Left ventricle myocardium inferior (tissue), 1 donor: Measurements from ENCODE around the gene TRIM29. TPM values are rescaled to one million over a fixed set of nuclear protein-coding genes. Genes with fewer than 3 reads are reported as not detected.

ENCODE experiments used
- DNase-seq: peaks from one replicate; pipeline ENCODE4 v3.0.0-alpha.2; 2020
- H3K27ac ChIP-seq: fragments of 200-600 bp; replicated peaks from 2 replicates; pipeline ENCODE4 v1.8.0; 2021
- H3K27me3 ChIP-seq: fragments of 200-600 bp; 2 replicates; pipeline ENCODE4 v1.8.0; 2021; ENCODE audit warnings: low read depth
- H3K36me3 ChIP-seq: fragments of 200-600 bp; 2 replicates; pipeline ENCODE4 v1.8.0; 2021
- H3K4me1 ChIP-seq: fragments of 200-600 bp; 2 replicates; pipeline ENCODE4 v1.8.0; 2021
- H3K4me3 ChIP-seq: fragments of 200-600 bp; 2 replicates; pipeline ENCODE4 v1.8.0; 2021; ENCODE audit warnings: mild to moderate bottlenecking, moderate library complexity
- H3K9me3 ChIP-seq: fragments of 200-600 bp; replicated peaks from 2 replicates; pipeline ENCODE4 v1.8.0; 2021
- intact Hi-C: fragments of 100-400 bp; cut with micrococcal nuclease; formaldehyde crosslinking; loops from one replicate; pipeline ENCODE4 v1.11.0; 2022
- total RNA-seq: library from RNA; stranded (reverse); fragmentation: NEBNext Ultra II Directional; extraction: Animal tissue kit (Norgen Biotek cat#: 25700); gene quantifications from one replicate; pipeline ENCODE4 v1.2.1, GENCODE V29; 2021
- TF ChIP-seq, protein P1 (sequence below): fragments of 200-600 bp; IDR thresholded peaks from 2 replicates; pipeline ENCODE4 v1.8.0; 2021; ENCODE audit warnings: antibody characterized with exemption, mild to moderate bottlenecking, borderline replicate concordance
- donor health status: DM: no; HTN: yes; CAD: no; lungs with severe emphysema.

Gene TRIM29
- total RNA-seq, 1 donor from 2014 or later, result not detected

DNA sequence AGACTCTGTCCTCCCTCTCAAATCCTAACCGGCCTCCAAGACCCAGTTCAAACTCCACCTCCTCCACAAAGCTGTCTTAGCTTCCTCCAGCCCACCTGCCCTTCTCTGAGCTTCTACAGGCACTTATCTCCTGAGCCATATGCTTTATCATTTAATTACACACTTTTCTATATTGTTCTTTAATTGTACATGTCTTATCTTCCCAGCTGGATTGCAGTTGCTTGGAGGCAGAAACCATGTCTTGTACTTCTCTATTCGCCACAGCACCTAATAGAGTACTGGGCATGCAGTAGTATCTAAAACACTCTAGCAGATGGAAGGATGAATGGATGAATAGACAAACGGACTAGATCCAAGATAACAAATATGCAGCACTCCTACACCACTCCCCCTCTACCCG is 11.3 kb downstream of the TRIM29 start:
- Histone ChIP-seq H3K4me3 (no peak overlapping the region), H3K27me3 (peaks cover 21% of the 10 kb centered on the region), H3K4me1 (no peaks in the 10 kb centered on the region), H3K36me3 (no peaks in the 10 kb centered on the region), H3K9me3 (no peaks in the 10 kb centered on the region), H3K27ac (no peak overlapping the region)
- intact Hi-C loops, result no loop called here
- TF ChIP-seq, protein P1, sequence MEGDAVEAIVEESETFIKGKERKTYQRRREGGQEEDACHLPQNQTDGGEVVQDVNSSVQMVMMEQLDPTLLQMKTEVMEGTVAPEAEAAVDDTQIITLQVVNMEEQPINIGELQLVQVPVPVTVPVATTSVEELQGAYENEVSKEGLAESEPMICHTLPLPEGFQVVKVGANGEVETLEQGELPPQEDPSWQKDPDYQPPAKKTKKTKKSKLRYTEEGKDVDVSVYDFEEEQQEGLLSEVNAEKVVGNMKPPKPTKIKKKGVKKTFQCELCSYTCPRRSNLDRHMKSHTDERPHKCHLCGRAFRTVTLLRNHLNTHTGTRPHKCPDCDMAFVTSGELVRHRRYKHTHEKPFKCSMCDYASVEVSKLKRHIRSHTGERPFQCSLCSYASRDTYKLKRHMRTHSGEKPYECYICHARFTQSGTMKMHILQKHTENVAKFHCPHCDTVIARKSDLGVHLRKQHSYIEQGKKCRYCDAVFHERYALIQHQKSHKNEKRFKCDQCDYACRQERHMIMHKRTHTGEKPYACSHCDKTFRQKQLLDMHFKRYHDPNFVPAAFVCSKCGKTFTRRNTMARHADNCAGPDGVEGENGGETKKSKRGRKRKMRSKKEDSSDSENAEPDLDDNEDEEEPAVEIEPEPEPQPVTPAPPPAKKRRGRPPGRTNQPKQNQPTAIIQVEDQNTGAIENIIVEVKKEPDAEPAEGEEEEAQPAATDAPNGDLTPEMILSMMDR, result no peak
- DNase-seq, result no peak

DNA sequence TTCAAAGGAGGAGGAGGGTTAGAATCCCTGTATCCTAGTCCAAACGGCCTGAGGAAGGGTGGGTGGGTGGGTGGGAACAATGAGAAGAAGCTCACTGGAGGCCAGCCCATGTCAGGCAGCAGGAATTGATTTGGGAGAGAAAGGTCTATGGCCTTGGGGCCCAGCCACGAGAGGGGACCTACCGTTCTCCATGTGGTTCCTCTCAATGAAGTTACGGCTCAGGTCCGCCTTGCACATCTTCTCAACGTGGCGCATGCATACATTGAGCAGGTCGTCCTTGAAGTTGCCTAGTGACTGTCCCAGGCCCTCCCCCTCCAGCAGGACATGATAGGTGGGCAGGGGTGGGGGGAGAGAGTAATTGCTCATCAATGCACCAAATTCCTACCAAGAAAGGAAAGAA is 12.4 kb downstream of the TRIM29 start:
- intact Hi-C loops, result no loop called here
- TF ChIP-seq, protein P1, result no peak
- H3K27me3 ChIP-seq, result peaks cover 21% of the 10 kb centered on the region

DNA sequence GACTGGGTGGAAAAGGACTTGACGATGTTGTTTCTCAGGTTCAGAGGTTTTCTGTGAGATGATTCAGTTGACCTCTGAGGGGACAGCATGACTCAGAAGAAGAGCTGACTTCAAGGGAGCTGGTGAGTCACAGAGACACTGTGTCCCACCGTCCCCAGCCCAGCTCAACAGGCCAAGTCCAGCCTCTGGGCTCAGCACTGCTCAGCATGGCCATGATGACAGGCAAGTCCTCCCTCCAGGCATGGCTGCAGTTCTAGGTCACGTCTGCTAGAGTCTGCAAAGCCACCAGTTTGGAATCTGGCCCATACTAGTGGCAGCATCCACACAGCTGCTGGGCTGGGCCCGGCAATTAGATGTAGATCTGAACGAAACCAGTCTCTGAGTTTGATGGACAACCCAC is 12.9 kb downstream of the TRIM29 start:
- Histone ChIP-seq H3K36me3 (no peaks in the 10 kb centered on the region), H3K27me3 (peaks cover 21% of the 10 kb centered on the region), H3K4me3 (no peak overlapping the region), H3K4me1 (no peaks in the 10 kb centered on the region), H3K9me3 (no peaks in the 10 kb centered on the region), H3K27ac (no peak overlapping the region)
- intact Hi-C loops, result no loop called here
- TF ChIP-seq, protein P1, result no peak
- no peak for DNase-seq

More for the DNA sequence above, 12.4 kb downstream of the TRIM29 start:
- no peaks in the 10 kb centered on the region for H3K9me3 ChIP-seq
- no peak overlapping the region for H3K27ac ChIP-seq
- H3K4me3 ChIP-seq, result no peak overlapping the region
- H3K36me3 ChIP-seq, result no peaks in the 10 kb centered on the region
- no peaks in the 10 kb centered on the region for H3K4me1 ChIP-seq
- no peak for DNase-seq

DNA sequence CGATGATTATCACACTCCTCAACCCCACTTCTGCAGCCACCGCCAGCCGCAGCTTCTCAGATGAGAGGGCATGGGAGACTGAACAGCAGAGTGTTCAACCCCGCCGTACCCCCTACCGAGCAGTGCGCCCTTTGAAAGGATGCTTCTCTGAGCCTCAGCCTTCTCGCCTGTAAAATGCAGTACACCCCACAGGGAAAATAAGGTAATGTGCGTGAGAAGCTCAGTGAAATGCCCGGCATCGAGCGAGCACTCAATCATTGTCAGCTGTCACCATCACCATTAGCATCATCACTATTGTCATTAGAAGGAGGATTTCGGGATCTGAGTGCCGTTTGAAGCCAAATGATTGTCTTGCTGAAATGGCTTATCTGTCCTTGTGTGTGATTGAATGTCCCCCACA is 13.6 kb downstream of the TRIM29 start:
- no peaks in the 10 kb centered on the region for H3K36me3 ChIP-seq
- no peak overlapping the region for H3K27ac ChIP-seq
- H3K4me3 ChIP-seq, result no peak overlapping the region
- H3K9me3 ChIP-seq, result no peaks in the 10 kb centered on the region
- H3K4me1 ChIP-seq, result no peaks in the 10 kb centered on the region
- H3K27me3 ChIP-seq, result peaks cover 18% of the 10 kb centered on the region
- TF ChIP-seq, protein P1, result no peak
- no peak for DNase-seq
- intact Hi-C loops, result no loop called here

DNA sequence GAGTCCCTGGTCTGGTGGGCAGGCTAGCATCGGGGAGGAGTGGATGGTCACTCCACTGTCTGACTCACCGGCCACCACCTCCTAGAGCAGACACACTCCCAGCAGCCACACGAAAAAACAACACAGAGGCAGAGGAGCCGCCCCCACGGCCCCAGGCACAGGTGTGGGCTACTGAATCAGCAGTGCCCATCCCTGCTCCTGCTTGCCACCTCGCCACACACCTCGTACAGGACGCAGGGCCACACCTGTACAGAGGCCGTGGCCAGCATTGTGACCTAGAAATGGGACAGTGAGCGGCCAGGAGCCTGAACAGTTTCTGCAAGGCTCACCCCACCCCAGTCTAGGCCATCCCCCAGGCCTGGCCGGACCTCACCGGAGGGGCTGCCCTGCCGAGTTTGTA is 14.0 kb downstream of the TRIM29 start:
- no peak for DNase-seq
- Histone ChIP-seq H3K36me3 (no peaks in the 10 kb centered on the region), H3K4me3 (no peak overlapping the region), H3K4me1 (no peaks in the 10 kb centered on the region), H3K9me3 (no peaks in the 10 kb centered on the region), H3K27me3 (peaks cover 14% of the 10 kb centered on the region), H3K27ac (no peak overlapping the region)
- intact Hi-C loops, result no loop called here
- TF ChIP-seq, protein P1, result no peak
